GM19099 (cell line): Measurements from ENCODE around the gene MINDY3.

Experiments used
- POLR2A ChIP-seq: IDR thresholded peaks from 3 replicates; pipeline ENCODE4 v1.6.1; 2011; ENCODE audit warnings: low read depth; ENCODE audit not compliant: insufficient read length; ENCODE audit errors: extremely low read depth

Gene MINDY3

GRCh38 chr10:15739254-15739970, 120.9 kb downstream of the MINDY3 start:
- TF ChIP-seq POLR2A, result no peak

GRCh38 chr10:15738270-15738925, 121.9 kb downstream of the MINDY3 start:
- no peak for TF ChIP-seq POLR2A

- no peak for TF ChIP-seq POLR2A
Observed at GRCh38 chr10:15737656-15738055, 122.7 kb downstream of the MINDY3 start.

- no peak for TF ChIP-seq POLR2A
Observed at GRCh38 chr10:15735763-15736162, 124.5 kb downstream of the MINDY3 start.

GRCh38 chr10:15730341-15730740, 130.0 kb downstream of the MINDY3 start:
- no peak for TF ChIP-seq POLR2A

- no peak for TF ChIP-seq POLR2A
Observed at GRCh38 chr10:15729890-15730289, 130.4 kb downstream of the MINDY3 start.
